ENCODE results near the gene MRPS15. TPM values are rescaled to one million over a fixed set of nuclear protein-coding genes. Genes with fewer than 3 reads are reported as not detected.

MRPS15 gene
- polyA plus RNA-seq, 3 donors, result 36.2 to 68.1 (median 66.4) TPM

DNA sequence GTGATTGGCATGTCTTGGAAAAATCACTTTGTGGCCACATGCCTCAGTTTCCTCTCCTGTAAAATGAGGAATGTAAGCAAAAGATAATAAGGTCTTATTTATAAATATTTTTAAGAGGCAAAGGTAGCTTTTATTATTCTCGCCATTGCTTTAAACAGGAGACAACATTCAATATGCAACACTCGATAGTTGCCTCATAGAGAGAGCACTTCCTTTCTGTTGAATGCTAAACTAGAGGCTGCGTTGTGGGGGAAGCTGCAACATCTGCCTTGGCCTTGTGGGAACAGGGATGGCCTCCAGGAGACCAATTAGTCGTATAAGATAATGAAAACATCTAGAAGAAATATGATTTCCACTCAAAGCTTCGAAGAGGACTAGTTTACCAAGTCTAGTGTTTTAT lies 17.4 kb downstream of the MRPS15 start:
- peaks cover 28 to 36% of the 10 kb centered on the region in 2 donors for H3K4me1 ChIP-seq (ENCODE audit: control insufficient read depth in 1 of 2, insufficient read depth in 2 of 2, low read length in 2 of 2)
- peak overlapping the region in 2 of 3 experiments; percentile 20 to 64 for H3K4me3 ChIP-seq (replicated peaks in 1 of 3; ENCODE audit: low read depth in 2 of 3, low read length in 3 of 3)
- no peak overlapping the region for H3K9ac ChIP-seq (ENCODE audit: insufficient read depth, low read length, poor library complexity, severe bottlenecking)
- H3K9me3 ChIP-seq (replicated peaks in 1 of 2; ENCODE audit: control insufficient read depth in 1 of 2, insufficient read depth in 1 of 2, low read length in 2 of 2), result no peaks in the 10 kb centered on the region
- H3K9me3 Mint-ChIP-seq, result no peaks in the 10 kb centered on the region
- peak overlapping the region; percentile 66 for H3K4me2 ChIP-seq (replicated peaks; ENCODE audit: extremely low read depth, low read length, poor library complexity, severe bottlenecking)
- H4K20me1 ChIP-seq (ENCODE audit: insufficient read depth, low read length), result no peaks in the 10 kb centered on the region
- TF ChIP-seq, protein P1, sequence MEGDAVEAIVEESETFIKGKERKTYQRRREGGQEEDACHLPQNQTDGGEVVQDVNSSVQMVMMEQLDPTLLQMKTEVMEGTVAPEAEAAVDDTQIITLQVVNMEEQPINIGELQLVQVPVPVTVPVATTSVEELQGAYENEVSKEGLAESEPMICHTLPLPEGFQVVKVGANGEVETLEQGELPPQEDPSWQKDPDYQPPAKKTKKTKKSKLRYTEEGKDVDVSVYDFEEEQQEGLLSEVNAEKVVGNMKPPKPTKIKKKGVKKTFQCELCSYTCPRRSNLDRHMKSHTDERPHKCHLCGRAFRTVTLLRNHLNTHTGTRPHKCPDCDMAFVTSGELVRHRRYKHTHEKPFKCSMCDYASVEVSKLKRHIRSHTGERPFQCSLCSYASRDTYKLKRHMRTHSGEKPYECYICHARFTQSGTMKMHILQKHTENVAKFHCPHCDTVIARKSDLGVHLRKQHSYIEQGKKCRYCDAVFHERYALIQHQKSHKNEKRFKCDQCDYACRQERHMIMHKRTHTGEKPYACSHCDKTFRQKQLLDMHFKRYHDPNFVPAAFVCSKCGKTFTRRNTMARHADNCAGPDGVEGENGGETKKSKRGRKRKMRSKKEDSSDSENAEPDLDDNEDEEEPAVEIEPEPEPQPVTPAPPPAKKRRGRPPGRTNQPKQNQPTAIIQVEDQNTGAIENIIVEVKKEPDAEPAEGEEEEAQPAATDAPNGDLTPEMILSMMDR (IDR thresholded peaks at IDR 0.05), result no peak
- peaks cover 0 to 8% (median 1%) of the 10 kb centered on the region in 3 donors for H3K27me3 Mint-ChIP-seq (ENCODE audit: low read depth in 3 of 3)
- DNase-seq, result peak in 2 of 3 donors; percentile 30 to 39
- H3K79me2 ChIP-seq (ENCODE audit: insufficient read depth, low read length), result no peaks in the 10 kb centered on the region
- H3K4me1 Mint-ChIP-seq, result peaks cover 32% of the 10 kb centered on the region
- H3K36me3 Mint-ChIP-seq, result no peaks in the 10 kb centered on the region
- peak overlapping the region; percentile 59 for H2AFZ ChIP-seq (ENCODE audit: insufficient read depth, low read depth, low read length, poor library complexity, severe bottlenecking)
- peak overlapping the region; percentile 65 to 85 (median 75) for H3K27ac Mint-ChIP-seq
- intact Hi-C loops (cut with micrococcal nuclease), result no loop called here
- no peaks in the 10 kb centered on the region for H3K27me3 ChIP-seq (ENCODE audit: control insufficient read depth in 2 of 2, insufficient read depth in 2 of 2, low read length in 2 of 2)
- H3K27ac ChIP-seq (ENCODE audit: low read depth in 1 of 2, low read length in 2 of 2), result peak overlapping the region in 1 of 2 donors; percentile 67
- WGBS (ENCODE audit: insufficient coverage), result no CpG with 5 or more reads among the region's 5 CpGs
- peak overlapping the region; percentile 48 to 76 for H3K4me3 Mint-ChIP-seq
- H3K36me3 ChIP-seq (replicated peaks in 1 of 2; ENCODE audit: control insufficient read depth in 1 of 2, insufficient read depth in 2 of 2, low read length in 2 of 2), result no peaks in the 10 kb centered on the region

DNA sequence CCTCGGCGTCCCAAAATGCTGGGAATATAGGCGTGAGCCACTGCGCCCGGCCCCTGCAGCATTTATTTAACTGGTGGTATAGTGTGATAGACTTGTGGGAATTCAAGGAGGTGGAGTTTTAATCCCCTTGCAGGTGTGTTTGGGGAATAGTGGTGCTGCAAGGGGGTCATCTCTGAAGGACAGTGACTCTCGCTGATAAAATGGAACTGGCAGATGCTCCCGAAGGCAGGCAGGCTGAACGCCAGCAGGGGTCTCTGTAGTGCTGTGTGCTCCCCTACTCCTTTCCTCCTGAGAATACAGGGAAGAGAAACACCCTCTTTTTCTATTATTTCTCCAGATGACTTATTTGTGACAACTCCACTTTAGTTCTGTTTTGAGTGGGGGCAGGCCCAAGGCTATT lies 17.9 kb downstream of the MRPS15 start:
- H3K4me3 ChIP-seq (replicated peaks in 1 of 3; ENCODE audit: low read depth in 2 of 3, low read length in 3 of 3), result peak overlapping the region in 2 of 3 experiments; percentile 20 to 64
- intact Hi-C loops (cut with micrococcal nuclease), result no loop called here

More for the DNA sequence above, 17.9 kb downstream of the MRPS15 start:
- Histone ChIP-seq H3K4me2 (replicated peaks; ENCODE audit: extremely low read depth, low read length, poor library complexity, severe bottlenecking) (peak overlapping the region; percentile 66), H3K79me2 (ENCODE audit: insufficient read depth, low read length) (no peaks in the 10 kb centered on the region), H4K20me1 (ENCODE audit: insufficient read depth, low read length) (no peaks in the 10 kb centered on the region), H3K27ac (ENCODE audit: low read depth in 1 of 2, low read length in 2 of 2) (peak overlapping the region in 1 of 2 donors; percentile 67), H3K27me3 (ENCODE audit: control insufficient read depth in 2 of 2, insufficient read depth in 2 of 2, low read length in 2 of 2) (no peaks in the 10 kb centered on the region), H3K36me3 (replicated peaks in 1 of 2; ENCODE audit: control insufficient read depth in 1 of 2, insufficient read depth in 2 of 2, low read length in 2 of 2) (no peaks in the 10 kb centered on the region), H3K4me1 (ENCODE audit: control insufficient read depth in 1 of 2, insufficient read depth in 2 of 2, low read length in 2 of 2) (peaks cover 25 to 31% of the 10 kb centered on the region in 2 donors), H2AFZ (ENCODE audit: insufficient read depth, low read depth, low read length, poor library complexity, severe bottlenecking) (peak overlapping the region; percentile 59), H3K9me3 (replicated peaks in 1 of 2; ENCODE audit: control insufficient read depth in 1 of 2, insufficient read depth in 1 of 2, low read length in 2 of 2) (no peaks in the 10 kb centered on the region), H3K9ac (ENCODE audit: insufficient read depth, low read length, poor library complexity, severe bottlenecking) (no peak overlapping the region)
- no CpG with 5 or more reads among the region's 8 CpGs for WGBS (ENCODE audit: insufficient coverage)
- peak; percentile 33 to 68 (median 58) for DNase-seq
- H3K9me3 Mint-ChIP-seq, result no peaks in the 10 kb centered on the region
- no peaks in the 10 kb centered on the region for H3K36me3 Mint-ChIP-seq
- H3K4me3 Mint-ChIP-seq, result peak overlapping the region; percentile 48 to 76
- TF ChIP-seq, protein P1 (IDR thresholded peaks at IDR 0.05), result peak; percentile 76
- H3K27me3 Mint-ChIP-seq (ENCODE audit: low read depth in 3 of 3), result peaks cover 0 to 6% (median 1%) of the 10 kb centered on the region in 3 donors
- H3K4me1 Mint-ChIP-seq, result peaks cover 27% of the 10 kb centered on the region
- H3K27ac Mint-ChIP-seq, result peak overlapping the region in 6 of 7 donors; percentile 65 to 85 (median 76)

All from CD14-positive monocyte (primary cell).